Endodermal cell (in vitro differentiated cells): ENCODE data around the gene ABLIM2. TPM values are rescaled to one million over a fixed set of nuclear protein-coding genes. Genes with fewer than 3 reads are reported as not detected.

Experiments
- DNase-seq: peaks from one replicate; pipeline ENCODE4 v3.0.0-alpha.2; 2017
- H3K27ac ChIP-seq: 2 replicates; pipeline ENCODE4 v1.5.1; 2013; ENCODE audit warnings: mild to moderate bottlenecking, low read depth, low read length, moderate library complexity
- H3K27me3 ChIP-seq: 2 replicates; pipeline ENCODE4 v1.6.1; 2013; ENCODE audit warnings: mild to moderate bottlenecking, low read length, moderate library complexity; ENCODE audit not compliant: insufficient read depth, control insufficient read depth, poor library complexity, severe bottlenecking
- H3K36me3 ChIP-seq: 2 replicates; pipeline ENCODE4 v1.7.0; 2013; ENCODE audit warnings: mild to moderate bottlenecking, low read length, moderate library complexity; ENCODE audit not compliant: control insufficient read depth, insufficient read depth
- H3K4me1 ChIP-seq: one replicate; pipeline ENCODE4 v1.7.0; 2013; ENCODE audit warnings: low read length; ENCODE audit not compliant: control insufficient read depth, insufficient read depth
- H3K4me3 ChIP-seq: 2 replicates; pipeline ENCODE4 v1.5.1; 2013; ENCODE audit warnings: mild to moderate bottlenecking, low read length, moderate library complexity
- H3K9ac ChIP-seq: 2 replicates; pipeline ENCODE4 v1.6.1; 2013; ENCODE audit warnings: mild to moderate bottlenecking, low read length, moderate library complexity; ENCODE audit not compliant: poor library complexity, severe bottlenecking; ENCODE audit errors: extremely low read depth
- H3K9me3 ChIP-seq: 2 replicates; pipeline ENCODE4 v1.6.1; 2013; ENCODE audit warnings: mild to moderate bottlenecking, low read length, moderate library complexity; ENCODE audit not compliant: control insufficient read depth
- H3K27ac Mint-ChIP-seq: 2 replicates; pipeline ENCODE4 v1.8.0; 2020; ENCODE audit warnings: mixed read lengths
- H3K27me3 Mint-ChIP-seq: 2 replicates; pipeline ENCODE4 v1.8.0; 2021; ENCODE audit warnings: mild to moderate bottlenecking, mixed read lengths; ENCODE audit not compliant: insufficient read depth
- H3K36me3 Mint-ChIP-seq: 2 replicates; pipeline ENCODE4 v1.8.0; 2020; ENCODE audit warnings: low read depth, mixed read lengths
- H3K4me1 Mint-ChIP-seq: 2 replicates; pipeline ENCODE4 v1.8.0; 2020; ENCODE audit warnings: mixed read lengths
- H3K4me3 Mint-ChIP-seq: 2 replicates; pipeline ENCODE4 v1.8.0; 2020; ENCODE audit warnings: mild to moderate bottlenecking, moderate library complexity, mixed read lengths
- H3K9me3 Mint-ChIP-seq: 2 replicates; pipeline ENCODE4 v1.8.0; 2020; ENCODE audit warnings: mild to moderate bottlenecking, mixed read lengths
- WGBS, 2 experiments: methylation state at CpG; one replicate each; pipeline versions ENCODE4 v1.1.5 to v1.1.7; 2013; ENCODE audit warnings: missing lambda C conversion rate in 2 of 2, mixed read lengths in 1 of 2; ENCODE audit not compliant: insufficient coverage in 1 of 2, insufficient read length in 1 of 2; 5-methylcytosine and 5-hydroxymethylcytosine counted together
- total RNA-seq, 2 donors: library from RNA; stranded (reverse); fragmentation: NEBNext Ultra II Directional in 1 of 2; extraction: Animal tissue kit (Norgen Biotek cat#: 25700) in 1 of 2; gene quantifications; 2 replicates in 1 of 2; 3 replicates in 1 of 2; pipeline ENCODE4 v1.2.1, GENCODE V29; 2021
- TF ChIP-seq, protein P1 (sequence below): fragments of 200-600 bp; sonication (generic); conservative IDR thresholded peaks from 2 replicates; pipeline ENCODE4 v1.5.0; 2021; ENCODE audit warnings: antibody characterized with exemption, mild to moderate bottlenecking

The ABLIM2 gene
- total RNA-seq, 2 donors from 2014 or later = 0.35 to 1.6 TPM

DNA sequence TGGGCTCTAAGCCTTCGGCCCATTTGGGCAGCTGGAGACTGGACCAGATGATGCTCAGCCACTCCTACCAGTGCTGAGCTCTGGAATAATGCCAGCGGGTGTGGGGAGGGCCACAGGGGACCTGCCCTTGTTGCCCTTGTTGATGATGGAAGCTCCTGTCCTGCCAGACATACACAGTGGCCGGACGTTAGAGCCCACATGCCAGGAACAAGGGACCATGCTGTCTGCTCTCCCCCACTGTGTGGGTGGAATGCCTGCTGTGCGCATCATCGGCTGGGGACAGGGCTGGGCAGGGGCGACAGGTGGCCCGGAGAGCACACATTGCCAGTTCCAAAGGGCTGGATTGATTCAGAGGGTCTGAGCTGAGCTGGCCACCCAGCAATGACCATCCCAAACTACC is 2.0 kb downstream of the ABLIM2 start:
- no peaks in the 10 kb centered on the region for H3K9me3 ChIP-seq
- TF ChIP-seq, protein P1, sequence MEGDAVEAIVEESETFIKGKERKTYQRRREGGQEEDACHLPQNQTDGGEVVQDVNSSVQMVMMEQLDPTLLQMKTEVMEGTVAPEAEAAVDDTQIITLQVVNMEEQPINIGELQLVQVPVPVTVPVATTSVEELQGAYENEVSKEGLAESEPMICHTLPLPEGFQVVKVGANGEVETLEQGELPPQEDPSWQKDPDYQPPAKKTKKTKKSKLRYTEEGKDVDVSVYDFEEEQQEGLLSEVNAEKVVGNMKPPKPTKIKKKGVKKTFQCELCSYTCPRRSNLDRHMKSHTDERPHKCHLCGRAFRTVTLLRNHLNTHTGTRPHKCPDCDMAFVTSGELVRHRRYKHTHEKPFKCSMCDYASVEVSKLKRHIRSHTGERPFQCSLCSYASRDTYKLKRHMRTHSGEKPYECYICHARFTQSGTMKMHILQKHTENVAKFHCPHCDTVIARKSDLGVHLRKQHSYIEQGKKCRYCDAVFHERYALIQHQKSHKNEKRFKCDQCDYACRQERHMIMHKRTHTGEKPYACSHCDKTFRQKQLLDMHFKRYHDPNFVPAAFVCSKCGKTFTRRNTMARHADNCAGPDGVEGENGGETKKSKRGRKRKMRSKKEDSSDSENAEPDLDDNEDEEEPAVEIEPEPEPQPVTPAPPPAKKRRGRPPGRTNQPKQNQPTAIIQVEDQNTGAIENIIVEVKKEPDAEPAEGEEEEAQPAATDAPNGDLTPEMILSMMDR = no peak

DNA sequence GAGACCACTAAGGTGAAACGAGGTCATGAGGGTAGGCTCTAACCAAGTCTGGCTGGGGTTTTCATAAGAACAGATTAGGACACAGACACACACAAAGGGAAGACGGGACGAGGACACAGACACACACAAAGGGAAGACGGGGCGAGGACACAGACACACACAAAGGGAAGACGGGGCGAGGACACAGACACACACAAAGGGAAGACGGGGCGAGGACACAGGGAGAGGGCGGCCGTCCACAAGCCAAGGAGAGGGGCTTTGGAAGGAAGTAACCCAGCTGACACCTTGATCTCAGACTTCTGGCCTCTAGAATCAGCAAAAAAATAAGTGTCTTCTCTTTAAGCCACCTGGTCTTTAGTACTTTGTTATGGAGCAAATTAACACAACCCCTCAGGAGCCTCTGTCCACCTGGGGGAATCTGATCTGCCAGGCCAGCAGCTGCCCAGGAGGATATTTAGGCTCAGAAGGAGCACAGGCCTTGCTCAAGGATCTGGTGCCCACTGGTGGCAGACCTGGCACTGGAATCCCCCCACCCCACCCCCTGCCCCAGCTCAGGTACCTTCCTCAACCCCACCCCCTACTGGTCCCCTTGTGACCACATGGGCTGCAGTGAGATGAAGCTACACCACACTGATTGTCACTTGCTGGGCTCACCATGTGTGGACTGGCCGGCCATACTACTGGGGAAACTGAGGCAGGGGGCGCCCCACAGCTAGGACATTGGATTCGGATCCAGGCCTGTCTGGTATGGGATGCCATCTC is 2.8 kb downstream of the ABLIM2 start:
- H3K27me3 ChIP-seq = peaks cover 48% of the 10 kb centered on the region
- DNase-seq = no peak
- peaks cover 4% of the 10 kb centered on the region for H3K4me1 Mint-ChIP-seq
- WGBS, 2 experiments = 92% methylated on average over 12 to 14 of the region's 14 CpGs
- no peaks in the 10 kb centered on the region for H3K9me3 ChIP-seq
- no peak overlapping the region for H3K4me3 Mint-ChIP-seq
- H3K4me3 ChIP-seq = no peak overlapping the region
- peaks cover 44% of the 10 kb centered on the region for H3K27me3 Mint-ChIP-seq
- no peaks in the 10 kb centered on the region for H3K36me3 Mint-ChIP-seq
- TF ChIP-seq, protein P1 = peak; percentile 46
- H3K9me3 Mint-ChIP-seq = no peaks in the 10 kb centered on the region
- H3K27ac Mint-ChIP-seq = no peak overlapping the region
- H3K36me3 ChIP-seq = no peaks in the 10 kb centered on the region
- no peaks in the 10 kb centered on the region for H3K4me1 ChIP-seq
- H3K9ac ChIP-seq = no peak overlapping the region
- no peak overlapping the region for H3K27ac ChIP-seq

More for the DNA sequence above, 2.0 kb downstream of the ABLIM2 start:
- Histone ChIP-seq H3K4me1 (no peaks in the 10 kb centered on the region), H3K4me3 (no peak overlapping the region), H3K27me3 (peaks cover 52% of the 10 kb centered on the region), H3K9ac (no peak overlapping the region), H3K36me3 (no peaks in the 10 kb centered on the region), H3K27ac (no peak overlapping the region)
- no peak overlapping the region for H3K27ac Mint-ChIP-seq
- no peaks in the 10 kb centered on the region for H3K36me3 Mint-ChIP-seq
- no peak for DNase-seq
- H3K4me3 Mint-ChIP-seq = no peak overlapping the region
- no peaks in the 10 kb centered on the region for H3K9me3 Mint-ChIP-seq
- peaks cover 49% of the 10 kb centered on the region for H3K27me3 Mint-ChIP-seq
- 83 to 88% methylated on average over 6 to 8 of the region's 8 CpGs for WGBS, 2 experiments
- H3K4me1 Mint-ChIP-seq = peaks cover 4% of the 10 kb centered on the region

DNA sequence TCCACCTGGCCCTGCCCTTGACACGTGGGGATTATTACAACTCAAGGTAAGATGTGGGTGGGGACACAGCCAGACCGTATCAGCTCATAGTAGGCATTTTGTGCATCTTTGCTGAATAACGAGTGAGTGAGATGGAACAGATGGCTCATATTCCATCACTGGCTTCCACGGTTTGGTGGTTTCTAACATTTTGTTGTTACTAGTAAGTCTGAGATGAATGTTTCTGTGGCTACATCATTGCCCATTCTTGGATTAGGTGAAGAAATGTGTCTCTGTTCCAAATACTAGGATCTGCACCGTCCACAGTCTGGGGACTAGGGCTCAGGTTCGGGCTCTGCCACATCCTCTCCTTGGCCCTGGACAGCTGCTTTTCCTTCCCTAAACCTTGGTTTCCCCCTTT is 3.6 kb downstream of the ABLIM2 start:
- H3K27me3 ChIP-seq = peaks cover 40% of the 10 kb centered on the region
- H3K27ac ChIP-seq = no peak overlapping the region
- Mint-ChIP-seq H3K9me3 (no peaks in the 10 kb centered on the region), H3K36me3 (no peaks in the 10 kb centered on the region), H3K4me1 (peaks cover 4% of the 10 kb centered on the region), H3K4me3 (no peak overlapping the region), H3K27ac (no peak overlapping the region), H3K27me3 (peaks cover 37% of the 10 kb centered on the region)
- H3K4me3 ChIP-seq = no peak overlapping the region
- WGBS, 2 experiments = 82 to 87% methylated on average over 5 to 6 of the region's 6 CpGs
- TF ChIP-seq, protein P1 = no peak
- no peaks in the 10 kb centered on the region for H3K36me3 ChIP-seq
- no peaks in the 10 kb centered on the region for H3K4me1 ChIP-seq
- no peak for DNase-seq
- H3K9me3 ChIP-seq = no peaks in the 10 kb centered on the region
- H3K9ac ChIP-seq = no peak overlapping the region
